Trophoblast cell (in vitro differentiated cells and primary cell): Measurements from ENCODE around the gene RAB24.

Experiments
- DNase-seq, 2 donors: peaks; one replicate each; pipeline ENCODE4 v3.0.0-alpha.2; 2016
- H2AFZ ChIP-seq: 2 replicates; pipeline ENCODE4 v1.6.1; 2013; ENCODE audit warnings: low read length, moderate library complexity, mild to moderate bottlenecking; ENCODE audit not compliant: insufficient read depth, poor library complexity
- H2AK5ac ChIP-seq: 2 replicates; pipeline ENCODE4 v1.6.1; 2013; ENCODE audit warnings: mild to moderate bottlenecking, low read length
- H2BK120ac ChIP-seq: 2 replicates; pipeline ENCODE4 v1.6.1; 2013; ENCODE audit warnings: low read length, mild to moderate bottlenecking, moderate library complexity; ENCODE audit not compliant: insufficient read depth, poor library complexity
- H2BK12ac ChIP-seq: 2 replicates; pipeline ENCODE4 v1.6.1; 2013; ENCODE audit warnings: mild to moderate bottlenecking, low read length, moderate library complexity
- H2BK5ac ChIP-seq: 2 replicates; pipeline ENCODE4 v1.6.1; 2013; ENCODE audit warnings: low read length, low read depth, moderate library complexity, mild to moderate bottlenecking; ENCODE audit not compliant: poor library complexity
- H3K14ac ChIP-seq: 2 replicates; pipeline ENCODE4 v1.6.1; 2013; ENCODE audit warnings: mild to moderate bottlenecking, low read length
- H3K18ac ChIP-seq: 2 replicates; pipeline ENCODE4 v1.6.1; 2013; ENCODE audit warnings: mild to moderate bottlenecking, low read length
- H3K23ac ChIP-seq: 2 replicates; pipeline ENCODE4 v1.6.1; 2013; ENCODE audit warnings: low read length
- H3K27ac ChIP-seq: 2 replicates; pipeline ENCODE4 v1.5.1; 2013; ENCODE audit warnings: low read depth, mild to moderate bottlenecking, inconsistent platforms, low read length, moderate library complexity
- H3K27me3 ChIP-seq: 2 replicates; pipeline ENCODE4 v1.6.1; 2013; ENCODE audit warnings: inconsistent platforms, mild to moderate bottlenecking, low read length, moderate library complexity; ENCODE audit not compliant: insufficient read depth
- H3K36me3 ChIP-seq, 2 experiments: 1 replicate in 1 of 2; 2 replicates in 1 of 2; pipeline ENCODE4 v1.6.1; 2013; ENCODE audit warnings: low read length in 2 of 2, mild to moderate bottlenecking in 2 of 2, moderate library complexity in 1 of 2; ENCODE audit not compliant: insufficient read depth in 2 of 2, control insufficient read depth in 1 of 2
- H3K4ac ChIP-seq: 2 replicates; pipeline ENCODE4 v1.6.1; 2013; ENCODE audit warnings: low read depth, mild to moderate bottlenecking, low read length, moderate library complexity
- H3K4me1 ChIP-seq, 2 experiments: 1 replicate in 1 of 2; 2 replicates in 1 of 2; pipeline ENCODE4 v1.6.1; 2013; ENCODE audit warnings: low read length in 2 of 2, mild to moderate bottlenecking in 2 of 2, moderate library complexity in 1 of 2; ENCODE audit not compliant: insufficient read depth in 2 of 2, control insufficient read depth in 1 of 2
- H3K4me2 ChIP-seq: 2 replicates; pipeline ENCODE4 v1.6.1; 2013; ENCODE audit warnings: inconsistent platforms, mild to moderate bottlenecking, low read length, moderate library complexity
- H3K4me3 ChIP-seq: 2 replicates; pipeline ENCODE4 v1.5.1; 2013; ENCODE audit warnings: mild to moderate bottlenecking, low read depth, low read length, inconsistent platforms
- H3K79me1 ChIP-seq: one replicate; pipeline ENCODE4 v1.6.1; 2013; ENCODE audit warnings: low read length
- H3K79me2 ChIP-seq: 2 replicates; pipeline ENCODE4 v1.6.1; 2013; ENCODE audit warnings: low read length, mild to moderate bottlenecking; ENCODE audit not compliant: control insufficient read depth, insufficient read depth, poor library complexity
- H3K9ac ChIP-seq: 2 replicates; pipeline ENCODE4 v1.6.1; 2013; ENCODE audit warnings: mild to moderate bottlenecking, low read length
- H3K9me3 ChIP-seq: 2 replicates; pipeline ENCODE4 v1.6.1; 2013; ENCODE audit warnings: low read depth, mild to moderate bottlenecking, control low read depth, inconsistent platforms, low read length; ENCODE audit not compliant: insufficient read depth
- H4K12ac ChIP-seq: 2 replicates; pipeline ENCODE4 v1.6.1; 2013; ENCODE audit warnings: low read depth, mild to moderate bottlenecking, low read length, moderate library complexity
- H4K8ac ChIP-seq: 2 replicates; pipeline ENCODE4 v1.6.1; 2013; ENCODE audit warnings: low read depth, mild to moderate bottlenecking, low read length, moderate library complexity
- H4K91ac ChIP-seq: one replicate; pipeline ENCODE4 v1.6.1; 2013; ENCODE audit warnings: low read depth, mild to moderate bottlenecking, low read length, moderate library complexity
- WGBS: extraction: QIAGEN DNeasy Blood & Tissue Kit; methylation state at CpG from one replicate; pipeline ENCODE4 v1.1.7; 2013; ENCODE audit warnings: missing lambda C conversion rate; ENCODE audit not compliant: insufficient read length, insufficient coverage; ENCODE audit errors: extremely low coverage; 5-methylcytosine and 5-hydroxymethylcytosine counted together

The RAB24 gene

DNA sequence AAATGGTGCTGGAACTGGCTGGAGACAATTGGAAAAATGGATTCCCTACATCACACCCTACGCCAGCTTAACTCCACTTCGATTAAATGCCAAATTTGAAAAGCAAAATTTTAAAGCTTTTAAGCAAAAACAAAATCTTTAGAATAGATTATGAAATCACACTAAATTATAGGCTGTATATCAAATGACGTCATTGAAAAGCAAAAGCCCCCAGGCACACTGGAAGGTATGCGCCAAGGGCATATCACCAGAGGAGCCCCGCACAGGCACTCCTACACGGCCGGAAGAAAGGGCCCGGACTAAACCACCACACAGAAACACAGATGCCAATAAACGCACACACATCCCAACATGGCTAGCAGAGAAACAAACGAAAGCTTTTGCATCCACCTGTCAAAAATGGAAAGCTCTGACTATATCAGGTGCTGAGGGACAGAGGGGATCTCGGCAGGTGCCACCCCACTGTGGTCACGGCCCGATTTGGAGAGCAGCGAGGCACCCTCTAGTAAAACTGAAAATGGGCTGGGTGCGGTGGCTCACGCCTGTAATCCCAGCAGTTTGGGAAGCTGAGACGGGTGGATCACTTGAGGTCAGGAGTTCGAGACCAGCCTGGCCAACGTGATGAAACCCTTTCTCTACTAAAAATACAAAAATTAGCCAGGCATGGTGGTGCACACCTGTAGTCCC, 25.2 kb upstream of the RAB24 start:
- no peak overlapping the region for H2AFZ ChIP-seq
- no peak overlapping the region for H2BK12ac ChIP-seq
- H3K4me3 ChIP-seq = no peak overlapping the region
- no peak overlapping the region for H3K9ac ChIP-seq
- H3K79me2 ChIP-seq = no peaks in the 10 kb centered on the region
- no peak overlapping the region for H3K27ac ChIP-seq
- H2BK120ac ChIP-seq = no peak overlapping the region
- no peak overlapping the region for H3K4me2 ChIP-seq
- H4K8ac ChIP-seq = no peak overlapping the region
- H3K18ac ChIP-seq = no peak overlapping the region
- no peak overlapping the region for H3K4ac ChIP-seq
- WGBS = no CpG with 5 or more reads among the region's 19 CpGs
- DNase-seq = peak; percentile 17 to 55
- no peak overlapping the region for H3K14ac ChIP-seq
- no peak overlapping the region for H2BK5ac ChIP-seq
- H4K91ac ChIP-seq = no peak overlapping the region
- H3K79me1 ChIP-seq = peaks cover 7% of the 10 kb centered on the region
- peaks cover 2 to 10% of the 10 kb centered on the region in 2 experiments for H3K4me1 ChIP-seq
- peaks cover 35 to 42% of the 10 kb centered on the region in 2 experiments for H3K36me3 ChIP-seq
- H3K27me3 ChIP-seq = no peaks in the 10 kb centered on the region
- H4K12ac ChIP-seq = no peak overlapping the region
- no peak overlapping the region for H3K23ac ChIP-seq
- H3K9me3 ChIP-seq = no peaks in the 10 kb centered on the region
- no peak overlapping the region for H2AK5ac ChIP-seq

DNA sequence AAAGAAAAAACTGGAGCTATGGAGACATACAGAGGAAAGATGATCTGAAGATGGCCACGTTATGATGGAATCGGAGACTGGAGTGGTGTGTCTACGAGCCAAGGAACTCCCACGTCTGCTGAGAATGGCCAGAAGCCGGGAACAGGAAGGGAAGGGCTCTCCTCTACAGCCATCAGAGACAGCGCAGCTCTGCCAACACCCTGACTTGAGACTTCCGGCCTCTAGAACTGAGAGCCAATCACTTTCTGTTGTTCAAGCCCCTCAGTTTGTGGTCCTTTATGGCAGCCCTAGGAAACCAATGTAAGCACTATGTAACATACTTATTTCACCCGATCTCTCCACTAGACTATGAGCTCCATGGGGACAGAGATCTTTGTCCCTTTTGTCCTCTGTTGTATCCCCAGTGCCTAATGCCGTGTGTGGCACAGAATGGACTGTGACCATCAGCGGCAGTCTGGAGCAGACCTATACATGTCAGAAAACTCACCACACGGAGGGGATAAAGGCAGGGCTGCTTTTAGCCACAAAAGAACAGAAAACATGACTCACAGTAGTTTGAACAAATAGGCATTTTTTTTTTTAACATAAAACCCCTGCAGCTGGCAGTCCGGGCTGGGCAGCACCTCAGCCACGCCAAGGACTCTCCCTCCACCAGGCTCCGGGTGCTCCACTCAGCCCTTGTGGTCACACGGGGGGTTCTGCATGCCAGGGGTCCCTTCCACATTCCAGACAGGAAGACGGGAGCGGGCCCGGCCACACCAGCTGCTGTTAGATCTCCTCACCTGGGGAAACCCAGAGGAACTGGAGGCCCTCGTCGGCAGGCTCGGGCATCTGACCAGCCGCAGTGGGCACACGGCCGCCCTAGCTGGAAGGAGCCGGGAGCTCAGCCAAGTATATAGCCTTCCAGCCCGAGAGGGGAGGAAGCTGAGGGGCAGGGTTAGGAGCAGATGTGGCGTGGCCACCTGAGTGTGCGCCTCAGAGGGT, 24.3 kb upstream of the RAB24 start:
- no peak overlapping the region for H3K9ac ChIP-seq
- H2AK5ac ChIP-seq = peak overlapping the region; percentile 1
- H3K9me3 ChIP-seq = no peaks in the 10 kb centered on the region
- peaks cover 27 to 34% of the 10 kb centered on the region in 2 experiments for H3K36me3 ChIP-seq
- no CpG with 5 or more reads among the region's 28 CpGs for WGBS
- H2BK12ac ChIP-seq = no peak overlapping the region
- H3K14ac ChIP-seq = peak overlapping the region; percentile 22
- no peak overlapping the region for H3K23ac ChIP-seq
- H4K12ac ChIP-seq = no peak overlapping the region
- H3K4ac ChIP-seq = no peak overlapping the region
- peak overlapping the region; percentile 5 for H3K18ac ChIP-seq
- H3K79me1 ChIP-seq = peaks cover 7% of the 10 kb centered on the region
- no peak overlapping the region for H4K91ac ChIP-seq
- no peak overlapping the region for H3K4me2 ChIP-seq
- H2AFZ ChIP-seq = no peak overlapping the region
- no peaks in the 10 kb centered on the region for H3K27me3 ChIP-seq
- DNase-seq = peak in 1 of 2 donors; percentile 33
- no peak overlapping the region for H3K4me3 ChIP-seq
- no peaks in the 10 kb centered on the region for H3K79me2 ChIP-seq
- H3K4me1 ChIP-seq = peaks cover 2 to 10% of the 10 kb centered on the region in 2 experiments
- H2BK5ac ChIP-seq = peak overlapping the region; percentile 19
- no peak overlapping the region for H4K8ac ChIP-seq
- peak overlapping the region; percentile 5 for H2BK120ac ChIP-seq
- no peak overlapping the region for H3K27ac ChIP-seq

DNA sequence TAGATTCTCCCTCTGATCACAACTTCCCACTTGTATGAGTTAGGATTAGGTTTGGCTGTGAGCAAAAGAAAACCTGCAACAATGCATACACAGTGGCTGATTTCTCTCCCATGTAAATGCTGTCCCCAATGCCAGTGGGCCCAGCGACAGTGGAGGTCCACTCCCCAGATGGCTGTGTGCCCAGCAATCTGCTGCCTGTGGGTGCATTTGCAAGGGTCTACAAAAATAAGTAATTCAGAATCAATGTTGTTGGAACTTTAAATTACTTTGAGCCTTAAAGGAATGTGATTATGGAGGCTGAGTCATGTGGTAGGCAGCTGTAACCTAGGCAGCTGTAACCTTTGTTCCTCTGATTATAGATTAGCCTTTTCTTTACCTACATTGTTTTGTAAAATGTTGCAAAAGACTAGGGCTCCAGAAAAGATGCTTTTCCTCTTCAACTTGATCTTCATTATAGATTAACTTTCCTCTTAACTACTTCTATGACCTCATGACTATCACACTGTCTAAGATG, 22.4 kb upstream of the RAB24 start:
- no peak overlapping the region for H3K18ac ChIP-seq
- no peak overlapping the region for H2BK120ac ChIP-seq
- no peak overlapping the region for H3K4me3 ChIP-seq
- no peak overlapping the region for H3K4ac ChIP-seq
- H3K14ac ChIP-seq = no peak overlapping the region
- peak; percentile 47 to 84 for DNase-seq
- H2AFZ ChIP-seq = no peak overlapping the region
- H2AK5ac ChIP-seq = no peak overlapping the region
- H2BK5ac ChIP-seq = no peak overlapping the region
- no peak overlapping the region for H3K4me2 ChIP-seq
- H4K91ac ChIP-seq = no peak overlapping the region
- peaks cover 2 to 10% of the 10 kb centered on the region in 2 experiments for H3K4me1 ChIP-seq
- WGBS = no CpG with 5 or more reads among the region's 1 CpG
- H4K12ac ChIP-seq = no peak overlapping the region
- no peak overlapping the region for H3K9ac ChIP-seq
- H3K79me1 ChIP-seq = peaks cover 7% of the 10 kb centered on the region
- no peaks in the 10 kb centered on the region for H3K9me3 ChIP-seq
- H3K79me2 ChIP-seq = no peaks in the 10 kb centered on the region
- H3K23ac ChIP-seq = no peak overlapping the region
- peaks cover 8 to 16% of the 10 kb centered on the region in 2 experiments for H3K36me3 ChIP-seq
- no peak overlapping the region for H3K27ac ChIP-seq
- no peak overlapping the region for H4K8ac ChIP-seq
- no peak overlapping the region for H2BK12ac ChIP-seq
- H3K27me3 ChIP-seq = no peaks in the 10 kb centered on the region

DNA sequence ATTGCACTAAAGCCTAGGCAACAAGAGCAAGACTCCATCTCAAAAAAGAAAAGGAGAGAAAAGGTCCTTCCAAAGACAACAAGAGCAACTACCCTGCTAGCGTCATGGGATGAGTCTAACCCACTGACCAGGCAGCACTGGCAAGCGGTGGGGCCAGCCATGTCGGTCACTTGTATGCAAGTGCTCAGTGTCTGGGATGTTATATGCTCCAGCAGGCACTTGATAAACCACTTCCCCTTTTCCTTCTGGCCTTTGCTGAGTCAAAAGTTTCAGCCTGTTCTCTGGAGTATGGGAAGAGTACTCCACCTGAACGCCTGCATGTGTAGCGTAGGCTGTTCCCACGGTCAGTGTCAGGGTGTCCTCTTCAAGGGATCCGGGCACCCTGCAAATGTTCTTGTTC, 17.4 kb upstream of the RAB24 start:
- no peaks in the 10 kb centered on the region for H3K79me2 ChIP-seq
- H2BK5ac ChIP-seq = no peak overlapping the region
- no peak overlapping the region for H3K4me3 ChIP-seq
- H4K91ac ChIP-seq = no peak overlapping the region
- H3K4me1 ChIP-seq = peaks cover 2 to 5% of the 10 kb centered on the region in 2 experiments
- peaks cover 2 to 8% of the 10 kb centered on the region in 2 experiments for H3K36me3 ChIP-seq
- no peak overlapping the region for H3K9ac ChIP-seq
- H4K8ac ChIP-seq = no peak overlapping the region
- no peak overlapping the region for H3K27ac ChIP-seq
- no peak overlapping the region for H3K18ac ChIP-seq
- H3K9me3 ChIP-seq = peaks cover 2% of the 10 kb centered on the region
- no peak overlapping the region for H2BK120ac ChIP-seq
- no peak overlapping the region for H3K23ac ChIP-seq
- H2BK12ac ChIP-seq = no peak overlapping the region
- no peak overlapping the region for H3K14ac ChIP-seq
- H3K4me2 ChIP-seq = no peak overlapping the region
- no peak overlapping the region for H2AK5ac ChIP-seq
- H4K12ac ChIP-seq = no peak overlapping the region
- no peak for DNase-seq
- no peaks in the 10 kb centered on the region for H3K79me1 ChIP-seq
- no CpG with 5 or more reads among the region's 7 CpGs for WGBS
- no peaks in the 10 kb centered on the region for H3K27me3 ChIP-seq
- H2AFZ ChIP-seq = no peak overlapping the region
- H3K4ac ChIP-seq = no peak overlapping the region
